ENCODE results near the gene IRS2. TPM values are rescaled to one million over a fixed set of nuclear protein-coding genes. Genes with fewer than 3 reads are reported as not detected.
A peak's percentile ranks its signal among the peaks of the same experiment; 100 is the strongest.
"Not testable (repeated sequence)": the region's sequence is repeated elsewhere in the genome, so short reads cannot be mapped to it uniquely, and the experiment has no call there.

Gene IRS2
- total RNA-seq, 3 donors from 2014 or later, result 25.8 to 38.2 (median 29.5) TPM

DNA sequence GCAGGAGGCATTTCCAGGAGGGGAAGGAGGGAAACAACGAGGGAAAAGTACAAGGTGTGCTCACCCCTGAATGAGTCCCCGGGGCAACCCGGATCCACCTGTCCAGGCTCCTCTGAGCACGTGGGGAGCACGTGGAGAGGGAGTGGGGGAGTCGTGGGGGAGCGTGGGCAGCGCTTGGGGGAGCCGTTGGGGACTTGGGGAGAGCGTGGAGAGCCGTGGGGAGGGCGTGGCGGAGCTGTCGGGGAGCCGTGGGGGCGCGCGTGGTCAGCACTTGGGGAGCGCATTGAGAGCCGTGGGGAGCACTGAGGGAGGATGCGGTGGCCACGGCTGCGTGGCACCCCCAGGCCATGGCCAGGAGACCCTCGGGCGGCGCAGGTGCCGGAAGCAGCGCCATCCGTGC lies 52.8 kb downstream of the IRS2 start:
- Histone ChIP-seq H3K36me3 (no peaks in the 10 kb centered on the region), H3K9me3 (no peaks in the 10 kb centered on the region), H3K27ac (no peak overlapping the region), H3K4me1 (no peaks in the 10 kb centered on the region), H3K27me3 (no peaks in the 10 kb centered on the region), H3K4me3 (no peak overlapping the region)
- intact Hi-C loops (cut with DNase I; ENCODE audit: low total_unique reads), result no loop called here
- DNase-seq (ENCODE audit: low spot score in 2 of 2), result no peak
- TF ChIP-seq, protein P1, sequence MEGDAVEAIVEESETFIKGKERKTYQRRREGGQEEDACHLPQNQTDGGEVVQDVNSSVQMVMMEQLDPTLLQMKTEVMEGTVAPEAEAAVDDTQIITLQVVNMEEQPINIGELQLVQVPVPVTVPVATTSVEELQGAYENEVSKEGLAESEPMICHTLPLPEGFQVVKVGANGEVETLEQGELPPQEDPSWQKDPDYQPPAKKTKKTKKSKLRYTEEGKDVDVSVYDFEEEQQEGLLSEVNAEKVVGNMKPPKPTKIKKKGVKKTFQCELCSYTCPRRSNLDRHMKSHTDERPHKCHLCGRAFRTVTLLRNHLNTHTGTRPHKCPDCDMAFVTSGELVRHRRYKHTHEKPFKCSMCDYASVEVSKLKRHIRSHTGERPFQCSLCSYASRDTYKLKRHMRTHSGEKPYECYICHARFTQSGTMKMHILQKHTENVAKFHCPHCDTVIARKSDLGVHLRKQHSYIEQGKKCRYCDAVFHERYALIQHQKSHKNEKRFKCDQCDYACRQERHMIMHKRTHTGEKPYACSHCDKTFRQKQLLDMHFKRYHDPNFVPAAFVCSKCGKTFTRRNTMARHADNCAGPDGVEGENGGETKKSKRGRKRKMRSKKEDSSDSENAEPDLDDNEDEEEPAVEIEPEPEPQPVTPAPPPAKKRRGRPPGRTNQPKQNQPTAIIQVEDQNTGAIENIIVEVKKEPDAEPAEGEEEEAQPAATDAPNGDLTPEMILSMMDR (IDR thresholded peaks at IDR 0.05), result no peak
- TF ChIP-seq POLR2A (IDR thresholded peaks at IDR 0.05) (no peak), POLR2AphosphoS5 (IDR thresholded peaks at IDR 0.05) (no peak)

- H3K27me3 ChIP-seq; H3K4me3 ChIP-seq; DNase-seq (ENCODE audit: low spot score in 2 of 2); H3K36me3 ChIP-seq; intact Hi-C loops (cut with DNase I; ENCODE audit: low total_unique reads); H3K4me1 ChIP-seq; H3K9me3 ChIP-seq; H3K27ac ChIP-seq: not testable (repeated sequence)
Observed at GRCh38 chr13:109732470-109733170, 53.8 kb downstream of the IRS2 start.

DNA sequence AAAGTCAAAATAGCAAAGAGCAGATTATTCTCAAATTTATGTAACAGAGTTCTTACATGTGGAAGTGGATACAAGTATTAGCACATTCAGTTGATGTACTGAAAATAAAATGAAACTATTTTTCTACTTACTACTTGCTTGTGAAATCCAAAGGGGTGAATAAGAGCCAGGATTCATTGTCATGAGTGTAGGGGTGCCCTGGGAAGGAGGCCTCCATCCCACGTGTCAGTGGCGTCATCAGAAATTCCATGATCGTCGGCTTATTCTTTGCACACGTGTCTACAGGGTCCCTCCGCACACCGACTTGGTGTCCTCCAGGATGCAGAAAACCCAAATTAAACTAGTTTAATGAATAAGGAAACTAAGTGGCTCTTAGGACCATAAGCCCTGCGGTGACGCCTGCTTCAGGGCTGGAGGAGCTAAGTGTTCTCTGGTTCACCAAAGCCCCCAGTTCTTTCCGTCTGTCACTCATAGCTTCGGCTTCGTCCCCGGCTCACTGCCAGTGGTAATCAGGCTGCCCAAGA lies 55.5 kb downstream of the IRS2 start:
- intact Hi-C loops (cut with DNase I; ENCODE audit: low total_unique reads), result no loop called here
- no peak for DNase-seq (ENCODE audit: low spot score in 2 of 2)
- no peaks in the 10 kb centered on the region for H3K9me3 ChIP-seq
- H3K27ac ChIP-seq, result peak overlapping the region in 1 of 2 donors; percentile 55
- H3K36me3 ChIP-seq, result no peaks in the 10 kb centered on the region
- H3K27me3 ChIP-seq, result no peaks in the 10 kb centered on the region
- no peaks in the 10 kb centered on the region for H3K4me1 ChIP-seq
- TF ChIP-seq POLR2A (IDR thresholded peaks at IDR 0.05) (no peak), POLR2AphosphoS5 (IDR thresholded peaks at IDR 0.05) (no peak)
- TF ChIP-seq, protein P1 (IDR thresholded peaks at IDR 0.05), result no peak
- H3K4me3 ChIP-seq, result no peak overlapping the region

GRCh38 chr13:109728791-109729731 lies 57.3 kb downstream of the IRS2 start:
- Histone ChIP-seq H3K4me1 (no peaks in the 10 kb centered on the region), H3K9me3 (no peaks in the 10 kb centered on the region), H3K4me3 (peak overlapping the region in 1 of 3 donors; percentile 23), H3K27me3 (no peaks in the 10 kb centered on the region), H3K27ac (peak overlapping the region in 1 of 2 donors; percentile 43), H3K36me3 (no peaks in the 10 kb centered on the region)
- intact Hi-C loops (cut with DNase I; ENCODE audit: low total_unique reads), result no loop called here
- DNase-seq (ENCODE audit: low spot score in 2 of 2), result no peak
- TF ChIP-seq POLR2AphosphoS5 (IDR thresholded peaks at IDR 0.05), result no peak
- no peak for TF ChIP-seq POLR2A (IDR thresholded peaks at IDR 0.05)
- TF ChIP-seq, protein P1 (IDR thresholded peaks at IDR 0.05), result no peak

DNA sequence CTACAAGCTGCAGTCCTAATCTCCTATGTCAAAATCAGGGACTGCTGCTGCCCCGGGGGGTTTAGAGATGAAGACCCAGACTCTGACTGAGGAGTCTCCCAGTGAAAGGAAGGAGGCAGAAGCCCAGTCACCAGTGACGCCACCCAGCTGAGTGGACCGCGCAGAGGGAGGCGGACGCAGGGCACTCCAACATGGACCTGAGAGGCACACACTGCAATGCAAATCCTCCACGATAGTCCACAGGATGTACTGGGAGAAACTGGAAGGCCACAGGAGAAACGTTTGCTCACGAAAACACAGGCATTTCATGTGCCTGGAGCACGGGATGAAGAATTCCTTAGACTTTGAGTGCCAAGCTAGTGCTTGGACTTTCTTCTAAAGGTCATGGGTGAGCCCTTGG lies 58.3 kb downstream of the IRS2 start:
- no peaks in the 10 kb centered on the region for H3K27me3 ChIP-seq
- H3K4me1 ChIP-seq, result no peaks in the 10 kb centered on the region

More for the DNA sequence above, 58.3 kb downstream of the IRS2 start:
- intact Hi-C loops (cut with DNase I; ENCODE audit: low total_unique reads), result no loop called here
- no peak for DNase-seq (ENCODE audit: low spot score in 2 of 2)
- H3K4me3 ChIP-seq, result no peak overlapping the region
- H3K9me3 ChIP-seq, result no peaks in the 10 kb centered on the region
- TF ChIP-seq POLR2AphosphoS5 (IDR thresholded peaks at IDR 0.05) (no peak), POLR2A (IDR thresholded peaks at IDR 0.05) (no peak)
- TF ChIP-seq, protein P1 (IDR thresholded peaks at IDR 0.05), result no peak
- H3K36me3 ChIP-seq, result no peaks in the 10 kb centered on the region
- no peak overlapping the region for H3K27ac ChIP-seq

Measured in breast epithelium (tissue), 4 donors.